ENCODE results near the gene ZYG11B. TPM values are rescaled to one million over a fixed set of nuclear protein-coding genes. Genes with fewer than 3 reads are reported as not detected.
A peak's percentile ranks its signal among the peaks of the same experiment; 100 is the strongest.

ZYG11B gene
- total RNA-seq, 1 donor from 2014 or later = 39.5 TPM

DNA sequence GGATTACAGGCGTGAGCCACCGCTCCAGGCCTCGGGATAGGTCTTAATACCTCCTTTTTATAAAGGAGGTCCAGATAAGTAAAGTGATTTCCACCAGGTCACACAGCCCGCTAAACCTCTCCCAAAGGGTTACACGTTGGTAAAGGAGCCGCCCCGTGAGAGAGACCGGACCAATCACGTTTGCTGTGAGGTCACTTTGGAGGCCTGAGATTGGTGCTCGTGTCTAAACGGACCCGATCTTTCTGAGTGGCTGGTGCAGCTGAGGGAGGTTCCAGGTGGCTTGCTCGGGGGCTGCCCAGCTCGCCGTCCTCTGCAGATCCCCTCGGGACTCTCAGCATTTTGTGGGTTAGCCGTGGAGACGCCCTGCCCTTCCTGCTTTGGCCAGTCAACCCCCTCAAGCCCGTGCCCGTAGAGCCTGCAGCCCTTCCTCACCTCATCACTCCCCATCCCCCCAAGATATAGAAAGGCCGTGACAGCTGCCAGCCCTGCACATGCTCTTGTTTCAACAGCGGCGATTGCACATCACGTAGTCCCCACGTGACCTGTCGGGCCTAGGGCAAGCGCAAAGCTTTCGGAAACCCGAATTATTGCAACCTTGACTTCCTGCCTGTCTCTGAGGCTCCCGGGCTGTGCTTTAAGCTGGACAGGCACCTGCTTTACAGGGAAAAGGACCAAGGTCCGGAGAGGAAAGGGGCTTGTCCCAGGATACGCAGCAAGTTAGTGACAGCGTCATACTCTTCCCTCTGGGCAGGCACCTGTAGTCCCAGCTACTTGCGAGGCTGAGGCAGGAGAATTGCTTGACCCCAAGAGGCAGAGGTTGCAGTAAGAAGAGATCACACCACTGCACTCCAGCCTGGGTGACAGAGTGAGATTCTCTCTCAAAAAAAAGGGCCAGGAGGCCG lies 23.1 kb upstream of the ZYG11B start:
- H3K4me3 Mint-ChIP-seq = peak overlapping the region; percentile 87
- DNase-seq (ENCODE audit: low spot score) = peak; percentile 94
- H3K27ac ChIP-seq = no peak overlapping the region

DNA sequence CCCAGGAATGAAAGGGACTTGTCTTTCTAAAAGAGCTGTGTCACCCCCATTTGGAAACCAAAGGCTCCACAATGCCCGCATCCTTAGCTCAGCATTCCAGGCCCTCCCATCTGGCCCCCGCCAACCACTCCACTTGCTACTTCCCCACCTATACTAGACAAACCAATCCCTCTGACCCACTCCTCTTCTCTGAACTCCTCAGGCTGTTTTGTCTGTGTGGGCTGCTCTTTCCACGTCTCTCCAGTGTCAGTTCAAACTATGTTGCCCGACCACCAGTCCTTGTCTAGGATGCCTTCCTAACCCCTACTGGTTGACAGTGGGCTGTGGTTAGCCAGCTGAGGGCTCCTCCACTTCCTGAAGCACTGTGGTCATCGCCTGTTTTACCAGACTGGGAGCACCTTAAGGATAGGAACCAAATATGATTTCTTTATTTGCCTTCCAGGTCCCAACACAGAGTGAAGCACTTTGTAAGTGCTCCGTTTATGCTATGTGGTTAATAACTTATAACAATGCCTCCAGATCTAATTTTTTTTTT lies 20.1 kb upstream of the ZYG11B start:
- no peak for DNase-seq (ENCODE audit: low spot score)
- Mint-ChIP-seq H3K4me1 (peaks cover 5% of the 10 kb centered on the region), H3K36me3 (no peaks in the 10 kb centered on the region), H3K9me3 (no peaks in the 10 kb centered on the region), H3K27ac (no peak overlapping the region), H3K27me3 (ENCODE audit: insufficient read depth, low read depth) (peaks cover 4% of the 10 kb centered on the region), H3K4me3 (no peak overlapping the region)
- Histone ChIP-seq H4K20me1 (ENCODE audit: low read depth) (no peaks in the 10 kb centered on the region), H3K27me3 (no peaks in the 10 kb centered on the region), H2AFZ (replicated peaks) (no peak overlapping the region), H3K36me3 (no peaks in the 10 kb centered on the region), H3K4me1 (no peaks in the 10 kb centered on the region), H3K4me2 (no peak overlapping the region), H3K79me2 (ENCODE audit: low read depth) (no peaks in the 10 kb centered on the region), H3F3A (ENCODE audit: low read depth) (peaks cover 17% of the 10 kb centered on the region), H3K27ac (no peak overlapping the region), H3K4me3 (no peak overlapping the region), H3K9me3 (ENCODE audit: low read depth) (no peaks in the 10 kb centered on the region), H3K9ac (no peak overlapping the region)
- TF ChIP-seq EZH2 (IDR thresholded peaks at IDR 0.05) (no peak), EZH2phosphoT487 (IDR thresholded peaks at IDR 0.05) (no peak), CTCF (IDR thresholded peaks at IDR 0.05) (no peak)

More for the DNA sequence above, 23.1 kb upstream of the ZYG11B start:
- no peaks in the 10 kb centered on the region for H3K79me2 ChIP-seq (ENCODE audit: low read depth)
- peak overlapping the region; percentile 51 for H3K4me3 ChIP-seq
- no peaks in the 10 kb centered on the region for H3K36me3 ChIP-seq
- H3K27me3 ChIP-seq = no peaks in the 10 kb centered on the region
- peak overlapping the region; percentile 80 for H3K4me2 ChIP-seq
- H3F3A ChIP-seq (ENCODE audit: low read depth) = peaks cover 35% of the 10 kb centered on the region
- H4K20me1 ChIP-seq (ENCODE audit: low read depth) = no peaks in the 10 kb centered on the region
- H3K9me3 Mint-ChIP-seq = no peaks in the 10 kb centered on the region
- peaks cover 8% of the 10 kb centered on the region for H3K4me1 Mint-ChIP-seq
- peaks cover 6% of the 10 kb centered on the region for H3K27me3 Mint-ChIP-seq (ENCODE audit: insufficient read depth, low read depth)
- no peak for TF ChIP-seq EZH2 (IDR thresholded peaks at IDR 0.05)
- no peak for TF ChIP-seq EZH2phosphoT487 (IDR thresholded peaks at IDR 0.05)
- TF ChIP-seq CTCF (IDR thresholded peaks at IDR 0.05) = no peak
- peak overlapping the region; percentile 58 for H3K27ac Mint-ChIP-seq
- no peak overlapping the region for H3K9ac ChIP-seq
- H2AFZ ChIP-seq (replicated peaks) = peak overlapping the region; percentile 97
- no peaks in the 10 kb centered on the region for H3K4me1 ChIP-seq
- H3K36me3 Mint-ChIP-seq = no peaks in the 10 kb centered on the region
- no peaks in the 10 kb centered on the region for H3K9me3 ChIP-seq (ENCODE audit: low read depth)

GRCh38 chr1:52706941-52707926 lies 19.0 kb upstream of the ZYG11B start:
- Histone ChIP-seq H3K4me3 (no peak overlapping the region), H2AFZ (replicated peaks) (no peak overlapping the region), H3K4me2 (no peak overlapping the region), H3F3A (ENCODE audit: low read depth) (peaks cover 8% of the 10 kb centered on the region), H3K9ac (no peak overlapping the region), H4K20me1 (ENCODE audit: low read depth) (no peaks in the 10 kb centered on the region), H3K36me3 (no peaks in the 10 kb centered on the region), H3K9me3 (ENCODE audit: low read depth) (no peaks in the 10 kb centered on the region), H3K27me3 (no peaks in the 10 kb centered on the region), H3K27ac (no peak overlapping the region), H3K79me2 (ENCODE audit: low read depth) (no peaks in the 10 kb centered on the region), H3K4me1 (no peaks in the 10 kb centered on the region)
- Mint-ChIP-seq H3K9me3 (no peaks in the 10 kb centered on the region), H3K4me3 (no peak overlapping the region), H3K36me3 (no peaks in the 10 kb centered on the region), H3K27ac (no peak overlapping the region), H3K4me1 (peaks cover 5% of the 10 kb centered on the region), H3K27me3 (ENCODE audit: insufficient read depth, low read depth) (peaks cover 4% of the 10 kb centered on the region)
- TF ChIP-seq CTCF (IDR thresholded peaks at IDR 0.05) (no peak), EZH2phosphoT487 (IDR thresholded peaks at IDR 0.05) (no peak), EZH2 (IDR thresholded peaks at IDR 0.05) (no peak)
- no peak for DNase-seq (ENCODE audit: low spot score)
